ENCODE data around the gene NPAS3.
A peak's percentile ranks its signal among the peaks of the same experiment; 100 is the strongest.

The NPAS3 gene

GRCh38 chr14:33516898-33517436 is 578.3 kb downstream of the NPAS3 start:
- no peak overlapping the region for H3K4me3 ChIP-seq (ENCODE audit: low read length, poor library complexity, severe bottlenecking)
- H3K9me3 ChIP-seq (ENCODE audit: insufficient read depth, low read depth, low read length) = no peaks in the 10 kb centered on the region
- no peak overlapping the region for H2AFZ ChIP-seq (ENCODE audit: low read length)
- H3K79me2 ChIP-seq (ENCODE audit: insufficient read depth, low read length) = no peaks in the 10 kb centered on the region
- no peaks in the 10 kb centered on the region for H3F3A ChIP-seq (ENCODE audit: low read depth)
- H3K9ac ChIP-seq (ENCODE audit: low read depth, low read length, poor library complexity, severe bottlenecking) = no peak overlapping the region
- no peaks in the 10 kb centered on the region for H3K36me3 ChIP-seq (ENCODE audit: insufficient read depth, low read length)
- TF ChIP-seq, protein P1, sequence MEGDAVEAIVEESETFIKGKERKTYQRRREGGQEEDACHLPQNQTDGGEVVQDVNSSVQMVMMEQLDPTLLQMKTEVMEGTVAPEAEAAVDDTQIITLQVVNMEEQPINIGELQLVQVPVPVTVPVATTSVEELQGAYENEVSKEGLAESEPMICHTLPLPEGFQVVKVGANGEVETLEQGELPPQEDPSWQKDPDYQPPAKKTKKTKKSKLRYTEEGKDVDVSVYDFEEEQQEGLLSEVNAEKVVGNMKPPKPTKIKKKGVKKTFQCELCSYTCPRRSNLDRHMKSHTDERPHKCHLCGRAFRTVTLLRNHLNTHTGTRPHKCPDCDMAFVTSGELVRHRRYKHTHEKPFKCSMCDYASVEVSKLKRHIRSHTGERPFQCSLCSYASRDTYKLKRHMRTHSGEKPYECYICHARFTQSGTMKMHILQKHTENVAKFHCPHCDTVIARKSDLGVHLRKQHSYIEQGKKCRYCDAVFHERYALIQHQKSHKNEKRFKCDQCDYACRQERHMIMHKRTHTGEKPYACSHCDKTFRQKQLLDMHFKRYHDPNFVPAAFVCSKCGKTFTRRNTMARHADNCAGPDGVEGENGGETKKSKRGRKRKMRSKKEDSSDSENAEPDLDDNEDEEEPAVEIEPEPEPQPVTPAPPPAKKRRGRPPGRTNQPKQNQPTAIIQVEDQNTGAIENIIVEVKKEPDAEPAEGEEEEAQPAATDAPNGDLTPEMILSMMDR (conservative IDR thresholded peaks at IDR 0.05; ENCODE audit: low read length) = no peak
- TF ChIP-seq EZH2phosphoT487 (IDR thresholded peaks at IDR 0.05; ENCODE audit: borderline replicate concordance) = no peak
- no peaks in the 10 kb centered on the region for H4K20me1 ChIP-seq (ENCODE audit: insufficient read depth, low read length, poor library complexity, severe bottlenecking)
- no peaks in the 10 kb centered on the region for H3K9me2 ChIP-seq (replicated peaks; ENCODE audit: low read depth, low read length)
- peak overlapping the region; percentile 10 for H3K4me2 ChIP-seq (ENCODE audit: low read depth, low read length, poor library complexity, severe bottlenecking)
- H3K27me3 ChIP-seq (ENCODE audit: insufficient read depth, low read length, poor library complexity, severe bottlenecking) = no peaks in the 10 kb centered on the region
- peaks cover 6% of the 10 kb centered on the region for H3K4me1 ChIP-seq (ENCODE audit: insufficient read depth, low read length, poor library complexity, severe bottlenecking)

- no peaks in the 10 kb centered on the region for H3K9me2 ChIP-seq (replicated peaks; ENCODE audit: low read depth, low read length)
- H3K9ac ChIP-seq (ENCODE audit: low read depth, low read length, poor library complexity, severe bottlenecking) = no peak overlapping the region
- no peaks in the 10 kb centered on the region for H3K9me3 ChIP-seq (ENCODE audit: insufficient read depth, low read depth, low read length)
- H3K4me2 ChIP-seq (ENCODE audit: low read depth, low read length, poor library complexity, severe bottlenecking) = no peak overlapping the region
- H3K4me3 ChIP-seq (ENCODE audit: low read length, poor library complexity, severe bottlenecking) = no peak overlapping the region
- H3K27me3 ChIP-seq (ENCODE audit: insufficient read depth, low read length, poor library complexity, severe bottlenecking) = no peaks in the 10 kb centered on the region
- H3K79me2 ChIP-seq (ENCODE audit: insufficient read depth, low read length) = no peaks in the 10 kb centered on the region
- H3K36me3 ChIP-seq (ENCODE audit: insufficient read depth, low read length) = no peaks in the 10 kb centered on the region
- TF ChIP-seq, protein P1 (conservative IDR thresholded peaks at IDR 0.05; ENCODE audit: low read length) = no peak
- TF ChIP-seq EZH2phosphoT487 (IDR thresholded peaks at IDR 0.05; ENCODE audit: borderline replicate concordance) = no peak
- no peaks in the 10 kb centered on the region for H3F3A ChIP-seq (ENCODE audit: low read depth)
- H3K4me1 ChIP-seq (ENCODE audit: insufficient read depth, low read length, poor library complexity, severe bottlenecking) = peaks cover 6% of the 10 kb centered on the region
- H4K20me1 ChIP-seq (ENCODE audit: insufficient read depth, low read length, poor library complexity, severe bottlenecking) = no peaks in the 10 kb centered on the region
- H2AFZ ChIP-seq (ENCODE audit: low read length) = no peak overlapping the region
Measured at GRCh38 chr14:33521192-33521591, 582.5 kb downstream of the NPAS3 start.

GRCh38 chr14:33524244-33524643 is 585.6 kb downstream of the NPAS3 start:
- H3K9ac ChIP-seq (ENCODE audit: low read depth, low read length, poor library complexity, severe bottlenecking) = no peak overlapping the region
- H4K20me1 ChIP-seq (ENCODE audit: insufficient read depth, low read length, poor library complexity, severe bottlenecking) = no peaks in the 10 kb centered on the region
- H3K27me3 ChIP-seq (ENCODE audit: insufficient read depth, low read length, poor library complexity, severe bottlenecking) = no peaks in the 10 kb centered on the region
- H2AFZ ChIP-seq (ENCODE audit: low read length) = no peak overlapping the region
- H3F3A ChIP-seq (ENCODE audit: low read depth) = no peaks in the 10 kb centered on the region
- H3K9me2 ChIP-seq (replicated peaks; ENCODE audit: low read depth, low read length) = no peaks in the 10 kb centered on the region
- no peaks in the 10 kb centered on the region for H3K36me3 ChIP-seq (ENCODE audit: insufficient read depth, low read length)
- no peaks in the 10 kb centered on the region for H3K79me2 ChIP-seq (ENCODE audit: insufficient read depth, low read length)
- H3K4me3 ChIP-seq (ENCODE audit: low read length, poor library complexity, severe bottlenecking) = no peak overlapping the region
- no peaks in the 10 kb centered on the region for H3K9me3 ChIP-seq (ENCODE audit: insufficient read depth, low read depth, low read length)
- no peak overlapping the region for H3K4me2 ChIP-seq (ENCODE audit: low read depth, low read length, poor library complexity, severe bottlenecking)
- TF ChIP-seq, protein P1 (conservative IDR thresholded peaks at IDR 0.05; ENCODE audit: low read length) = no peak
- TF ChIP-seq EZH2phosphoT487 (IDR thresholded peaks at IDR 0.05; ENCODE audit: borderline replicate concordance) = no peak
- H3K4me1 ChIP-seq (ENCODE audit: insufficient read depth, low read length, poor library complexity, severe bottlenecking) = no peaks in the 10 kb centered on the region

All from Loucy (cell line).